HUES64 (cell line): ENCODE results near the gene GPANK1.

Source experiments
- H3K27ac ChIP-seq: 2 replicates; pipeline ENCODE4 v1.7.0; 2013; ENCODE audit warnings: low read depth, low read length, inconsistent platforms
- H3K27me3 ChIP-seq: 2 replicates; pipeline ENCODE4 v1.6.1; 2013; ENCODE audit warnings: mild to moderate bottlenecking, low read length; ENCODE audit not compliant: insufficient read depth
- H3K36me3 ChIP-seq: 2 replicates; pipeline ENCODE4 v1.6.1; 2013; ENCODE audit warnings: mild to moderate bottlenecking, low read length; ENCODE audit not compliant: insufficient read depth
- H3K4me1 ChIP-seq: 2 replicates; pipeline ENCODE4 v1.6.1; 2013; ENCODE audit warnings: mild to moderate bottlenecking, low read length, moderate library complexity; ENCODE audit not compliant: insufficient read depth
- H3K4me3 ChIP-seq: 2 replicates; pipeline ENCODE4 v1.5.1; 2013; ENCODE audit warnings: mild to moderate bottlenecking, low read length, moderate library complexity
- H3K9ac ChIP-seq: 2 replicates; pipeline ENCODE4 v1.6.1; 2013; ENCODE audit warnings: mild to moderate bottlenecking, low read depth, low read length
- H3K9me3 ChIP-seq: 2 replicates; pipeline ENCODE4 v1.6.1; 2013; ENCODE audit warnings: low read depth, low read length; ENCODE audit not compliant: insufficient read depth
- WGBS: fragments of 150-250, 120-280 bp; methylation state at CpG from one replicate; pipeline ENCODE4 v1.1.7; 2013; ENCODE audit warnings: missing lambda C conversion rate; 5-methylcytosine and 5-hydroxymethylcytosine counted together

GPANK1 gene

GRCh38 chr6:31621991-31622390, 42.8 kb downstream of the GPANK1 start:
- WGBS: 34% methylated on average over 4 of the region's 4 CpGs

GRCh38 chr6:31621320-31621939, 43.4 kb downstream of the GPANK1 start:
- Histone ChIP-seq H3K27me3 (no peaks in the 10 kb centered on the region), H3K4me3 (peak overlapping the region; percentile 94), H3K9me3 (no peaks in the 10 kb centered on the region), H3K4me1 (peaks cover 13% of the 10 kb centered on the region; the same call in 1 of the 2 replicates), H3K36me3 (peaks cover 50% of the 10 kb centered on the region), H3K27ac (peak overlapping the region; percentile 99), H3K9ac (peak overlapping the region; percentile 97)
- 6% methylated on average over 15 of the region's 15 CpGs for WGBS

More at GRCh38 chr6:31621991-31622390, 42.8 kb downstream of the GPANK1 start:
- peak overlapping the region; percentile 94 for H3K4me3 ChIP-seq
- no peaks in the 10 kb centered on the region for H3K27me3 ChIP-seq
- no peaks in the 10 kb centered on the region for H3K9me3 ChIP-seq
- H3K27ac ChIP-seq: peak overlapping the region; percentile 99; the same call in 1 of the 2 replicates
- H3K36me3 ChIP-seq: peaks cover 56% of the 10 kb centered on the region
- H3K9ac ChIP-seq: peak overlapping the region; percentile 97
- H3K4me1 ChIP-seq: peaks cover 13% of the 10 kb centered on the region; the same call in 1 of the 2 replicates

GRCh38 chr6:31620586-31621319, 44.0 kb downstream of the GPANK1 start, which contains the start of gene PRRC2A:
Gene PRRC2A (plus strand): TSS chr6:31620715. CDS start chr6:31622790, 2,075 bp downstream.
- peaks cover 13% of the 10 kb centered on the region; the same call in 1 of the 2 replicates for H3K4me1 ChIP-seq
- peak within 1 kb of the TSS; percentile 97 for H3K9ac ChIP-seq
- under 1% methylated on average over 66 of the region's 67 CpGs for WGBS
- peak within 1 kb of the TSS; percentile 94 for H3K4me3 ChIP-seq
- H3K9me3 ChIP-seq: no peaks in the 10 kb centered on the region
- H3K27me3 ChIP-seq: no peaks in the 10 kb centered on the region
- peak within 1 kb of the TSS; percentile 100 for H3K27ac ChIP-seq
- H3K36me3 ChIP-seq: peaks cover 44% of the 10 kb centered on the region

- no peaks in the 10 kb centered on the region for H3K9me3 ChIP-seq
- under 1% methylated on average over 50 of the region's 50 CpGs for WGBS
- peak overlapping the region; percentile 95 for H3K9ac ChIP-seq
- H3K27me3 ChIP-seq: no peaks in the 10 kb centered on the region
- peak overlapping the region; percentile 100 for H3K27ac ChIP-seq
- peaks cover 36% of the 10 kb centered on the region for H3K36me3 ChIP-seq
- H3K4me3 ChIP-seq: peak overlapping the region; percentile 88
- peaks cover 20% of the 10 kb centered on the region; the same call in 1 of the 2 replicates for H3K4me1 ChIP-seq
Measured at GRCh38 chr6:31619805-31620585, 44.8 kb downstream of the GPANK1 start.

- H3K4me3 ChIP-seq: no peak overlapping the region
Measured at GRCh38 chr6:31617010-31617409, 47.8 kb downstream of the GPANK1 start.

GRCh38 chr6:31615748-31616147, 49.0 kb downstream of the GPANK1 start:
- Histone ChIP-seq H3K9me3 (no peaks in the 10 kb centered on the region), H3K9ac (0 out of 2 replicates have a peak overlapping the region, but pooled peaks have one; percentile 32), H3K4me1 (peaks cover 10% of the 10 kb centered on the region; the same call in 1 of the 2 replicates), H3K27ac (no peak overlapping the region), H3K4me3 (no peak overlapping the region), H3K36me3 (no peaks in the 10 kb centered on the region), H3K27me3 (no peaks in the 10 kb centered on the region)
- WGBS: 72% methylated on average over 7 of the region's 7 CpGs

More at GRCh38 chr6:31617010-31617409, 47.8 kb downstream of the GPANK1 start:
- Histone ChIP-seq H3K4me1 (peaks cover 15% of the 10 kb centered on the region; the same call in 1 of the 2 replicates), H3K9me3 (no peaks in the 10 kb centered on the region), H3K36me3 (peaks cover 7% of the 10 kb centered on the region), H3K27ac (no peak overlapping the region), H3K27me3 (no peaks in the 10 kb centered on the region), H3K9ac (no peak overlapping the region)
- WGBS: 91% methylated on average over 2 of the region's 2 CpGs

GRCh38 chr6:31614684-31615578, 49.9 kb downstream of the GPANK1 start, which contains the start of gene AIF1:
Gene AIF1 (plus strand): TSS chr6:31615234. CDS start chr6:31615330, 96 bp downstream.
- Histone ChIP-seq H3K4me1 (peaks cover 10% of the 10 kb centered on the region; the same call in 1 of the 2 replicates), H3K9me3 (no peaks in the 10 kb centered on the region), H3K36me3 (no peaks in the 10 kb centered on the region), H3K27ac (no peak within 1 kb of the TSS), H3K27me3 (no peaks in the 10 kb centered on the region), H3K4me3 (no peak within 1 kb of the TSS), H3K9ac (0 out of 2 replicates have a peak within 1 kb of the TSS, but pooled peaks have one; percentile 36)
- WGBS: 80% methylated on average over 5 of the region's 6 CpGs

GRCh38 chr6:31614075-31614619, 50.6 kb downstream of the GPANK1 start:
- Histone ChIP-seq H3K4me1 (peaks cover 10% of the 10 kb centered on the region; the same call in 1 of the 2 replicates), H3K9me3 (no peaks in the 10 kb centered on the region), H3K27me3 (no peaks in the 10 kb centered on the region), H3K36me3 (no peaks in the 10 kb centered on the region), H3K4me3 (no peak overlapping the region), H3K27ac (no peak overlapping the region), H3K9ac (no peak overlapping the region)
- WGBS: 90% methylated on average over 8 of the region's 8 CpGs
